ENCODE data around the gene BCAP29.

BCAP29 gene

DNA sequence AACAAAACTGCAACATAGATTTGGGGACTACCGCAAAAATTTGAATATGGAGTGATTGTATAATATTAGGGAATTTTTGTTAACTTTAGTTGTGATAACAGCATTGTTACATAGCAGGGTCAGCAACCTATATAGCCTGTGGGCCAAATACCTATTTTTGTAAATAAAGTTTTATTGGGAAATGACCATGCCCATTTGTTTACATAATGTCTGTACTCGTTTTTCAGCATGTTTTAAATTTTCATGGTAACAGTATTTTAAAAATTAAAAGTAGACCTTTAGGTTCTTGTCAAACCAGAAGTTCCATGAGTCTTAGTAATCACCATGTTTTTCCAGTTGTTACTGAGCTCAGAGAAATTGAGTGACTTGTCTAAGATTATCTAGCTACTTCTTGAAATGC is 4.7 kb downstream of the BCAP29 start:
- no peak for DNase-seq

DNA sequence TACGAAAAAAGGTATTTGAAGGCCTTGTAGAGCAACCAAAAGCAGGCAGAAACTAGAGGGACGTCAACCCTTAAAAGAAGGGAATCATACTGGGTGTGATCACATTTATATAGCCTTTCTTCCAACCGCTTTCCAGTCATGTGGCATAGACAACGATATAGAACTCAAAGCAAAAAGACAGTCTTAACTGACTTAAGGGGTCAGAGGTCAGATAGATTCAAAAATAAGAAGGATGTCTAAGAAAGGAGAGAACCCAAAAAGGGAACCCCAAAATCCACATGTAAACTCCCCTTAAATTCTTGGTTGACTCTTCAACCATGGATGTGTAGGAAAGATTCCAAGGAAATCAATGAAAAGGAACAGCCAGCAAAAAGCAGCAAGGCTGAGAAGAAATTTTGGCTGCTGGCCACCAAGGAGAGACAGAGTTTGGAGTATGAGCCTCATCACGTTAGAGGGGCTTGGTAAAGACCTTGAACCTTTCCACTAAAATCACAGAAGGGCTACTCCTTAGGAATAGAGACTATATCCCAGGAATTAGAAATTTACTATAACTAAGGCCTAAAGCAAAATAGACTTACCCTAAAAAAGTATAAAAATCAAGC is 8.6 kb downstream of the BCAP29 start:
- DNase-seq, result no peak

DNA sequence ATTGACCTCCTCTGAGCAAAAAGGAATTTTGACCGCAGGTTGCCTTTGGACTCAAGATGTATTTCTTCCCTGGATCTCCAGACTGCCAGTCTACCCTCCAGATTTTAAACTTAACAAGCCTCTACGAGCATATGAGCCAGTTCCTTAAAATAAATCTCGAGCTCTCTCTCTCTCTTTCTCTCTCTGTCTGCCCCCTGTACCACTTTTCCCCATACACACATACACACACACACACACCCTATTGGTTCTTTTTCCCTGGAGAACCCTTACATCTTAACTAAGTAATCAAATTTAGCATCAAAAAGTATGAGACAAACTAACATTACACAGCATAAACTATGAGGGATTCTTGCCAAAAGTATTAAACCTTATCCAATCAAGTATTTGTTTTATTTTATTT is 11.4 kb downstream of the BCAP29 start:
- DNase-seq, result no peak

DNA sequence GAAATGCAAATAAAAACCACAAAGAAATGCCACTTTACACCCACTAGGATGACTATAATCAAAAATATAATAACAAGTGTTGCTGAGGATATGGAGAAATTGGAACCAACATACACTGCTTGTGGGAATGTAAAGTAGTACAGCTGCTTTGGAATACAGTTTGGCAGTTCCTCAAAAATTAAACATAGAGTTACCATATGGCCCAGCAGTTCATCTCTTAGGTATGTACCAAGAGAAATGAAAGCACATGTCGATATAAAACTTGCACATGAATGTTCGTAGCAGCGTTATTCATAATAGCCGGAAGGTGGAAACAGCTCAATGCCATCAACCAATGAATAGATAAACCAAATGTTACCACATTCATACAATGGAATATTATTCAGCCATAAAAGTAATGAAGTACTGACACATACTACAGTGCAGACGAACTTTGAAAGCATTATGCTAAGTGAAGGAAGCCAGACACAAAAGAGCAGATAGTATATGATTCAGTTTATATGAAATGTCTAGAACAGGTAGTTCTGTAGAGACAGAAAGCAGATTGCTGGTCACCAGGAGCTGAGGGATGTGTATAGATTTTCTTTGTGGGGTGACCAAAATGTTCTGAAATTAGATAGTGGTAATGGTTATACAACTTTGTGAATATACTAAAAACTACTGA is 12.4 kb downstream of the BCAP29 start:
- DNase-seq, result no peak

DNA sequence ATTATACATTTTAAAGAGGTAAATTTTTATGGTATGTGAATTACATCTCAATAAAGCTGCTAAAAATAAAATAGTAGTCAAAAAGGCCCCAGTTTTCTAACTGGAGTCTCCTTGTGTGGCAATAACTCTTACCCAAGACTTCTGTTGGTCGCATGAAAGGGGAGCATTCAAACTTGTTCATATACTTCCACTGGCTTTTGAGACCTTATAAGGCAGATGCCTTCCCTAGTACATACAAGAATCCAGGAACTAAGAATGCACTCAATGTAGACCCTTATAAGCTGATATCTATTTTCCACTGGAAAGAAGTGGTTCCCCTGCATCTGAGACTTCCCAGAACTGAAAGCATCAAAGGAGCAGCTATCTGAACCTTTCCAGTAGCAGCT is 13.0 kb downstream of the BCAP29 start:
- no peak for DNase-seq

DNA sequence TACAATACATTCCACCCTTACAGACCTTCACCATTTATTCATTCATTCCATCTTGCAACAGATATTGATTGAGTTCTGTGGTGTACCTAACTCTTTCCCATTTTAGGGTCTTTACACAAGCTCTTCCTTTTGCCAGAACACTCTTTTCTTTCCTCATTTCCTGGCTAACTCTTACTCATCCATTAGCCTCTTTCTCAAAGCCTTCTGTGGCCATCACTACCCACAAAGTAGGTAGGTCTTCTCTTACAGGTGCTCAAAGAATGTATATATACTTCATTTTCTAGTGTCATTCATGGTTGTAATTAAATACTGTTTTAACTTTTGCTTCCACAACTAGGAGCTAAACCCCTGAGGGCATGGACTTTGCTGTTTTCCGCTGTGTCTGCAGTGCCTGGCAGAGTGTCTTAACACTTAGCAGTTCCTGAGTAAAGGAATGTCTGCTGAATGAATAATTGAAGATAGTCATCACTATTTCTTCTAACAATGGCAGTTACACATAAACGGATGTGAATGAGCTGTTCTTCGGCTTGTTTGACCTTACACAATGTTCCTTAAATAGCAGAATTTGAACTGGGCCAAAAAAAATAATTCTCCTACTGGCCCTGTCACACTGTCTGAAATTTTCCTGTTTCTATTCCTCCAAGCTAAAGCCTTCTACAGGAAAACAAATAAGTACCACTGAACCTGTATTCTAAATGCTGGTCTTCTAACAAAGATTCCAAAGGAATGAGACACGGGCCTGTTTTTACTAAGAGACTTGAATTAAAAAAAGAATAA is 15.1 kb downstream of the BCAP29 start:
- no peak for DNase-seq

DNA sequence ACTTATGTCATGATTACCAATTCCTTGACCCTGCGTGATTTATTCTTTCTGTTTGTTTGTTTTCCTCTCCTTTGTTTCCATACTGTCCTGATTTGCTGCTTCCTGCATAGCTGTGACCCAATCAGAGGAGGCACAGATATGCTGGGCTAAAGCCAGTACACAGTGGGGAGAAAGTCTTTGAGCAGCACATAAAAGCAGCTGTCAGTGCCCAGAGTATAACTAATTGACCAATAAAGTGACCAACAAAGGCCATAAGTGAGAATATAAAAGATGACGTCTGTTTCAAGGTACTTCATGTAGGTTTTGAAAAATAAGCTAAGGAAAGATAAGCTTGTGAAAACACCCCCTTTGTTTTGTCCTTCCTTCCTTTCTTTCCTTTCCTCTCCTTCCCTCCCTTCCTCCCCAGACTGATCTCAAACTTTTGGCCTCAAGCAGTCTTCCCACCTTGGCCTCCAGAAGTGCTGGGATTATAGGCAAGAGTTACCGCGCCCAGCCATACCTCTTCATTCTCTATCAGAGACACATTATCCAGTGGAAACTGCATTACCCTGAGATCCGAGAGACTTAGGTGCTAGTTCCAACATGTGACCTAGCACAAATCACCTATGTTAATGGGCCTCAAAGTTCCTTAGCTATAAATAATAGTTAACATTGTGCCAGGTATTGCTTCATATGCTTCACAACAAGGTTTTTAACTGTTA is 17.0 kb downstream of the BCAP29 start:
- no peak for DNase-seq

DNA sequence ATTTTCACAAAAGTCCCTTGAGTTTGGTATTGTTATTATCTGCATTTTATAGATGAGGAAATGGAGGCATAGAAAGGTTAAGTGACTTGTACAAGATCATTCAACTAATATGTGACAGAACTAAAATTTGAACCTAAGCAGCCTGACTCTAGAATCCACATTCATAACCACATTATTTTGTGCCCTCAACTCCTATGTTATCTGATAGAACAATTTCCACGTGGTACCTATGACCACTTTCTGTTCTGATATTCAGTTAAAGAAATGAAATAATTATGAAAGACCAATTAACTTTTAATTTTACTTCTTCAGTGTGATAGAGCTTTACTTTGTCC is 17.5 kb downstream of the BCAP29 start:
- DNase-seq, result no peak

DNA sequence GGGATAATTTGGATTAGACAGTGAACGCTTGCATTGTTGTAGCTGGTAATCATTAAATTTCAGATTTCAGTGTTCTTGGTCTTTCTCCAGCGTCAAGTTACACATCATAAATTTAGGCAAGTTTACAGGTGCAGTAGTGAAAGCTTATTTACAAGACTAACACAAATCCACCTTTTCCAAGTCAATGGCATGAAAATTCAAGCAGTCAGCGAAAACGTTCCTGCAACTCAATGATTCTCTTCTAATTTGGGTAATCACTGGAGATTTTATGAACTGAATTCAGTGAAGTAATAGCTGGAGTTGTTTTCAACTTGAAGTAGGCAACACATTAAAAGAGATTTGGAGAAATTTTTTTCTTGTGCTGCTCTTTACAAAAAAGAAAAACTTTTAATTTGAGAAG is 17.9 kb downstream of the BCAP29 start:
- DNase-seq, result no peak

DNA sequence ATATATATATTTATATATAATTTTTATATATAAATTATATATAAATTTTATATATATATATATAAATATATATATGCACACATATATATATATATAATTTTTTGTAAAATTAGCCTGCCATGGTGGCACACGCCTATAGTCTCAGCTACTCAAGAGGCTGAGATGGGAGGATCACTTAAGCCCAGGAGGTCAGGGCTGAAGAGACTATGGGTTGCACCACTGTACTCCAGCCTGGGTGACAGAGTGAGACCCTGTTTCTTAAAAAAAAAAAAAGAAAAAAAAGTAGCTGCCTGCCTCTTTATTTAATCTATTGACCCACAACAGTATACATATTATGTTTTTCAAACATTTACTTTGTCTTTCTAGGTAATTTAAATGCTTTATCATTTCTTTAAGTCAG is 19.2 kb downstream of the BCAP29 start:
- no peak for DNase-seq

DNA sequence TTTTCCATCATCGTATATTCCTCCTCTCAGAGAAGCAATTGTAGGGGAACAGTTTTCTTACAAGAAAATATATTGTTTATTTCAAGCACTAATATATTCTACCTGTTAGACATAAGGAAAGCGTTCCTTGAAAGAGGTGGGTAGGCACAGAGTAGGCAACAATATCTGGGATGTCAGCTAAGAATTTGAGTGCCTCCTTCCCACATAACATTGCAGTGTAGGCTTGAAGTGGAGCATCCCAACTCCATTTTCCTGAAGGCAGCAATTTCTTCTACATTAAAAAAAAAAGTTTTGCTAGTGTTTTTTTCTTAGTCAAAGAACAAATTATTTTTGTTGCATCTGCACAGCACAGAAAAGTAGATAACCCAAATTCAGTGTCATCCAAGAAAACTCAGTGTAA is 20.8 kb downstream of the BCAP29 start:
- DNase-seq, result no peak

DNA sequence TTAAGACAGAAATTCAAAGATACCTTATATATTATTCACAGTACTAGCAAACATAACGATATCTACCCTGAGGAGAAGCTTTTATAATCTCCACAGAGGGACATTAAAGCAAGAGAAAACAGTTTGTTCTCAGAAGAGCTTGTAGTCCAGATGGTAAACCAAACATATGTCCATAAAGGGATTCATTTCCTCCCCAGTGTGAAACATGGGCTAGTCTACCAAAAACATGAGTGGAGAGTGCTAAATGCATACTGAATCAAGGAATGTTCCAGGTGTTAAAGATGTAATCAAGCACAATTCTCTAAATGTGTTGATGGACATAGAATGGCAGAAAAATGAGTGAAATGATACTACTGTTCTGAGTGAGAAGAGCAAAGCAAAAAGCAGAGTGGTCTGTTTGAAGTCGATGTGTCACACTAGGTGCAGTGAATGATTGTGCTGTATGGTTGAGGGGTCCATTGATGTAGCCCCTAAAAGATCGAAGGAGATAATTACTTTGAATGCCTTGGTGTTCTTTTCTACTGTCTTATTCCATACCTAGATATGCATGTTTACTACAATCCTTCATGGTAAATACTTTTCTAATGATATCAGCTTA is 25.3 kb downstream of the BCAP29 start:
- no peak for DNase-seq

DNA sequence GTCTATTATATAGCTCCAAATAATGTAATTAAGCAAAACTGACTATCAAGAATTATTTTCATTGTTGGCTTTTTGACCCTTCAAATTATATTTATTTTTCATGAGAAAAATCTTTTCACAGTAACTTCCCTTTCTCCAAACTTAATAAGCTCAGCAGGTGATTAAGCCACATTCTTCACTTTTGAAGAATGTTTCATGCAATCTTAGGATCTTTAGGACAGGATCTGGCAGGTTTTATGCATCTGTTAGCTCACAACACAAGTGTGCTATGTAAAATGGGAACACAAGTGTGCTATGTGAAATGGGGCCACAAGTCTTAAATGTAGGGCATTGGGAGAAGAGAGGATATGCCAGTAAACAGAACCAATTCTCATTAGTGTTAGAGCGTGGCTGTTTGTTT is 26.3 kb downstream of the BCAP29 start:
- DNase-seq, result no peak

DNA sequence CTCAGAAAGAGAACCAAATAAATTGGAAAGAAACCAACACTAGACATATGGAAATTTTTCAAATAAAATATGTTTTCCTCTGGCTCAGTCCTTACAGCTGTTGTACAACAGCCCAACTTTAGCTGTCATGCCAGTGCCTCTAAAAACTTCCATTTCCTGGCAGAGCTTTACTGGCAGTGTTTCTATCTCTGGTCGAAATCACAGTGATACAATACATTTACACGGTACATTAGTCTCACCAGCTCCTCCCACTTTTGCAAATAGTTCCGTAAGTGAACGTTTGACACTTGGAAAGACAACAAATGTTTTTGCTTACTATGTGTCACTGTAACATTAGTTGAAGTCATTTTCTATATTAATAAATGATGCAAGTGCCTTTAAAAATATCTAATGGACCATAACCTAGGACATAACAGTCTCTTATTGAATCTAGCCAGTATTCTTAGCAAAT is 29.8 kb downstream of the BCAP29 start:
- no peak for DNase-seq

DNA sequence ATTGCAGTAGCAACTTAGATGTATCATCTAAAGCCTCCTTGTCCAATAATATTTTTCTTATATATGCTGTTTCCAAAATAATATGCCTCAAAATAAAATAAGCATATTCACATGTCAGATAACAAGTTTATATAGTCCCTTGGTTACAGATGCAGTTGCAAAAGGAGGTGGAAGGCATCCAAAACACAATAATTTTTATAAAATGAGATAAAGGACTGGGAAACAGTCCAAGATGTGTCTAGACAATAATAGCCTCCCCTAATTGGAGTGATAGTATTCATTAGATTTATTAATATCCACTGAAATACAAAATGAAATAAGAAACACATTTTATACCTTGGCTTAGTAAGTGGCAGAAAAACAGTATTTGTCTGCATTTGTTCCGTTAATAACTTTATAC is 30.3 kb downstream of the BCAP29 start:
- no peak for DNase-seq

DNA sequence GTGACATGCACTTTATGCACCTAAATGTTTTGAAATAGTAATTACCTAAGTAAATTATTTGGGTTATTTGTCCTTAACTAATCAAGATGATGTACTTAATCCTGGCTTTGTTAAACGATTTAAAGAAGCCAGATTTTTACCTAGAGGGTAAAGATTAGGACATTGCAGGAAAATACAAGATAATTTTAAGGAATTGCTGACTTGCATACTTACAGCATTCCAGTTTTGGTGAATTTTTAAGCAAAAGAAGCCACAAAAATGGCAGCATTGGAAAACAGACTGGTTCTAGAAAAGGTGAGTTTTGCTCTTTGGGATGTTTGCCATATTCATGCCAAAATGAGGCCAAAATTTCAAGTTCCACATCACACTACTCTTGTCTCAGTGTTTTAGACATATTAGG is 33.4 kb downstream of the BCAP29 start:
- no peak for DNase-seq

DNA sequence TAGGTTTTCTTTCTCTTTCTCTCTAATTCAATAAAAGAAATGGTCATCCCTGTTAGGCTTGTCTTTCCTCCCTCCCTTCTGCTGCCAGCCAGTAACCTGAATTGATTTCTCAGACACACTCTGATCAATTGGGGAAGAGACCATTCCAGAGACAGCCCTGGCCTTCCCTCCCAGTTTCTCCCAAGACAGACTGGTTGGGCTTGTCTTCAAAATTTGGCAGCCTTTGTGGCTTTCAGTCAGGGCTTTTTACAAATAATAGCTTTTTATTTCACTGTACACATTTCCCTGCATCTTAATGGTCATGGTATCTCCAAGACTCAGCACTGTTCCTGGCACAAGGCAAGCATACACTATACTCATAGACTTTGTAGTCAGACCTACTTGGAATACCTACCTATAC is 33.9 kb downstream of the BCAP29 start:
- no peak for DNase-seq

DNA sequence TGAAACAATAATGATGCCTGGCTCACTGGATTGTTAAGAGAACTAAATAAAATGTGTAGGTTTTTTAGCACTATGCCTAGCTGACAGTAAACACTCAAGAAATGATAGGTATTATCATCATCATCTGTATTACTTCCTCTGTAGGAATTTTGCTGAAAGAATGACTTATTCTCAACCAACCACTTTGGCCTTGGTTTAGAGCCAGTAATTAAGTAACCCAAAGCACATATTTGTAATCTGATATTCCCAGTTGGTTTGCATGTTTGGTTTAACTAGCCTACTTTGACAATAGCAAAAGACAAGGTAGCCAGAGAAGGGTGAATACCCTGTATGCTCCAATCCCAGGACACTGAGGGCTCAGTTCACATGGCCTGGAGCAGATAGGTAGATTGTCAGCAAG is 34.4 kb downstream of the BCAP29 start:
- no peak for DNase-seq

DNA sequence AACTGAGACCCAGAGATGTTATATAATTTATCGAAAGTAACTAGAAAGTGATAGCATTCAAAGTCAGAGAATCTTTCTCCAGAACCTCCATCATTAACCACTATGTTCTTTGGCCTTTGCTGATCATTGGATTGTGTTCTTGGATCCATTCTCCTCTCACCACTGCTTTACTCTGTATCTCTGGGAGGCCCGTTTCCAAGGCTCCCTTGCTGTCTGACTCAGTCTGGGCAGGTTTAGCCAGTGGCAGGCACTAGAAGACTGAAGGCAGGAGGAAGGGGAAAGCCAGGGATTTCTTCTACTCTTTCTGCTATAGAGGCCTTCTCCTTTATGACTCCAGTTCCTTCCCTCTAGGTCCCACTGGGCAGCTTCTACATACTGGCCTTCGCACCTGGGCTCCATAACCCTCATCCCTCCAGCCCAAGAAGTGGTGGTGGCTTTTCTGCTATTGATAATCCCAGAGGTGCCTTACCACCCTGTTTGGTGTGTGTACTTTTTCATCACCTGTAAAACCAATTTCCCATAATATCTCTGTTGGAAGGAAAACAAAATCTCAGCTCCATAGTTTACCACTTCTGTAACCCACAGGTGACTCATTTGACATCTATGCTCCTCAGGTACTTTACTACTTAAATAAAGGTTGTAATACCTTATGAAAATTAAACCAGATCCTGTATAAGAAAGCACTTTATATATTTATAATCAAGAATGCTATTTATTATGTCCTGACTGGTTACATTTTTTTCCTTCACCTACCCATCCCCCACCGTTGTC is 36.0 kb downstream of the BCAP29 start:
- DNase-seq, result no peak

DNA sequence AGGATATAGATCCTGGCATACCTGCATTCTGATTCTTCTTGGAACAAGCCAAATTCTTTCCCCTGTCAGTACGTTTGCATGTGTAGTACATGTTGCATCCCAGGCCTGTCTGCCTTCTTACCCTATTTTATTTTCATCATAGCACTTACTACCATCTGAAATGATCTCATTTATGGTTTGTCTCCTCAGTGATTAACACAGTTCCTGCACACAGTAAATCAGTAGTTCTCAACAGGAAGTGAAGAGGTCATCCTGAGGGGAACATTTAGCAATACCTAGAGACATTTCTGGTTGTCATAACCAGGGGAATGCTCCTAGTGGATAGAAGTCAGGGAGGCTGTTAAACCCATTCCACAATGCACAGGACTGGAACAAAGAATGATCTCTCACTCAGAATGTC is 42.4 kb downstream of the BCAP29 start:
- DNase-seq, result no peak

DNA sequence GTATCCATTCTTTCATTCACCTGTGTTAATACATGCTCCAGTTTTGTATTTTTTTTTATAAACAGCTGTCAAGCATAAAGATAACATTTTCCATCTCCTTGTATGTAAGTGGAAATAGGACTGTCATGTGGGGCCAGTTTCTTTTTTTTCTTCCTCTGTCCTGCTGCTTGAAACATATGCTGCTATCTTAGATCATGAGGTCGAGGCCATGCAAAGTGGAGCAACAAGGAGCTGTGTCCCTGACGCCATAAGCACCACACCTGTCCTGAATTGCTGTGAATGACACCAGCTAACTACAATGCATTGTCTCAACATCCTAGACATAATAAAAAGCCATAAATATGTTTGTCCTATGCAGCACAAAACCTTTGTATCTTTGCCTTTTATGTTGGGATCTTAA is 42.8 kb downstream of the BCAP29 start:
- no peak for DNase-seq

DNA sequence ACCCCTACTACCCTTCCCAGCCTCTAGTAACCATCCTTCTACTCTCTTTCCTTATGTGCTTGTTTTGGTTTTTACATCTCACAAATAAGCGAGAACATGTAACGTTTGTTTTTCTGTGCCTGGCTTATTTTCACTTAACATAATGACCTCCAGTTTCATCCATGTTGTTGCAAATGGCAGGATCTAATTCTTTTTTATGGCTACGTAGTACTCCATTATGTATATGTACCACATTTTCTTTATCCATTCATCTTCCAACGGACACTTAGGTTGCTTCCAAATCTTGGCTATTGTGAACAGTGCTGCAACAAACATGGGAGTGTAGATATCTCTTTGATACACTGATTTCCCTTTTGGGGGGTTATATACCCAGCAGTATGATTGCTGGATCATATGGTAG is 47.0 kb downstream of the BCAP29 start:
- DNase-seq, result no peak

Data from CD4-positive, alpha-beta T cell treated with Interleukin-1 beta for 1 hour (primary cell).